WTC11 (cell line): ENCODE results near the gene OR2AG1. TPM values are rescaled to one million over a fixed set of nuclear protein-coding genes. Genes with fewer than 3 reads are reported as not detected.

Experiments used
- ATAC-seq: fragments of 200-7000 bp; cut with Tn5 transposase; 2 replicates; pipeline ENCODE4 v1.10.0; 2021; ENCODE audit warnings: mild to moderate bottlenecking, moderate library complexity
- CTCF ChIA-PET: fragments of 300-600 bp; sonication (Branson Sonifier 250); formaldehyde crosslinking; loops from one replicate; lab custom pipeline; 2021; ENCODE audit warnings: antibody characterized with exemption; lab: Charles Lee
- POLR2A ChIA-PET: fragments of 350-600 bp; sonication (Branson Sonifier 250); formaldehyde crosslinking; loops from one replicate; lab custom pipeline; 2021; ENCODE audit warnings: antibody characterized with exemption; lab: Charles Lee
- DNase-seq: peaks from one replicate; pipeline ENCODE4 v3.0.0; 2021; ENCODE audit warnings: low spot score
- H3K27ac Mint-ChIP-seq: 2 replicates; pipeline ENCODE4 v1.8.0; 2021; ENCODE audit warnings: mixed read lengths
- H3K27me3 Mint-ChIP-seq: 2 replicates; pipeline ENCODE4 v1.8.0; 2021; ENCODE audit warnings: low read depth, mild to moderate bottlenecking, moderate library complexity, mixed read lengths
- H3K36me3 Mint-ChIP-seq: 2 replicates; pipeline ENCODE4 v1.8.0; 2021; ENCODE audit warnings: mixed read lengths
- H3K4me1 Mint-ChIP-seq: 2 replicates; pipeline ENCODE4 v1.8.0; 2022; ENCODE audit warnings: mixed read lengths
- H3K4me3 Mint-ChIP-seq: 2 replicates; pipeline ENCODE4 v1.8.0; 2021; ENCODE audit warnings: mild to moderate bottlenecking, moderate library complexity, mixed read lengths
- H3K9me3 Mint-ChIP-seq: 2 replicates; pipeline ENCODE4 v1.8.0; 2021; ENCODE audit warnings: mixed read lengths
- ATF1 ChIP-seq: sonication (generic); formaldehyde crosslinking; IDR thresholded peaks from 2 replicates; pipeline ENCODE4 v1.8.1; 2023; ENCODE audit warnings: mild to moderate bottlenecking, moderate library complexity, missing genetic modification reagents
- CREM ChIP-seq: sonication (generic); formaldehyde crosslinking; IDR thresholded peaks from 2 replicates; pipeline ENCODE4 v1.8.1; 2022; ENCODE audit warnings: mild to moderate bottlenecking, missing genetic modification reagents, moderate library complexity
- FOXP1 ChIP-seq: sonication (generic); formaldehyde crosslinking; IDR thresholded peaks from 2 replicates; pipeline ENCODE4 v1.8.0; 2022; ENCODE audit warnings: missing genetic modification reagents, mild to moderate bottlenecking, moderate library complexity, borderline replicate concordance
- GABPB1 ChIP-seq: sonication (generic); formaldehyde crosslinking; IDR thresholded peaks from 2 replicates; pipeline ENCODE4 v1.8.1; 2023; ENCODE audit warnings: mild to moderate bottlenecking, missing genetic modification reagents
- GTF2I ChIP-seq: fragments of 250-450 bp; sonication (Bioruptor Pico); conservative IDR thresholded peaks from 2 replicates; pipeline ENCODE4 v1.4.0; 2021; ENCODE audit warnings: mild to moderate bottlenecking
- HMGA2 ChIP-seq: fragments of 250-450 bp; sonication (Bioruptor Pico); IDR thresholded peaks from 2 replicates; pipeline ENCODE4 v1.4.0; 2021; ENCODE audit warnings: mild to moderate bottlenecking, moderate library complexity
- JAZF1 ChIP-seq: fragments of 250-450 bp; sonication (Bioruptor Pico); IDR thresholded peaks from 2 replicates; pipeline ENCODE4 v1.9.0; 2021; ENCODE audit warnings: moderate library complexity, mild to moderate bottlenecking, inconsistent platforms
- MAX ChIP-seq: sonication (generic); formaldehyde crosslinking; IDR thresholded peaks from 2 replicates; pipeline ENCODE4 v1.8.0; 2022; ENCODE audit warnings: mild to moderate bottlenecking, missing genetic modification reagents
- NFE2L1 ChIP-seq: sonication (generic); formaldehyde crosslinking; IDR thresholded peaks from 2 replicates; pipeline ENCODE4 v1.8.1; 2023; ENCODE audit warnings: missing genetic modification reagents
- NR2C2 ChIP-seq: sonication (generic); formaldehyde crosslinking; IDR thresholded peaks from 2 replicates; pipeline ENCODE4 v1.8.0; 2022; ENCODE audit warnings: mild to moderate bottlenecking, missing genetic modification reagents
- ZNF138 ChIP-seq: sonication (generic); formaldehyde crosslinking; conservative IDR thresholded peaks from 2 replicates; pipeline ENCODE4 v1.8.1; 2022; ENCODE audit warnings: mild to moderate bottlenecking, moderate library complexity, missing genetic modification reagents
- ZNF219 ChIP-seq: sonication (generic); formaldehyde crosslinking; IDR thresholded peaks from 2 replicates; pipeline ENCODE4 v1.8.0; 2023; ENCODE audit warnings: missing genetic modification reagents, mild to moderate bottlenecking, borderline replicate concordance
- ZNF671 ChIP-seq: fragments of 250-450 bp; sonication (Bioruptor Pico); IDR thresholded peaks from 2 replicates; pipeline ENCODE4 v1.8.0; 2021; ENCODE audit warnings: mild to moderate bottlenecking
- ZSCAN18 ChIP-seq: fragments of 250-450 bp; sonication (Bioruptor Pico); IDR thresholded peaks from 2 replicates; pipeline ENCODE4 v2.1.2; 2022; ENCODE audit warnings: mild to moderate bottlenecking, moderate library complexity
- total RNA-seq: library from RNA; stranded (reverse); gene quantifications from 3 replicates; pipeline ENCODE4 v1.2.3, GENCODE V29; 2021
- TF ChIP-seq, protein P1 (sequence below): sonication (generic); formaldehyde crosslinking; IDR thresholded peaks from 2 replicates; pipeline ENCODE4 v1.8.0; 2023; ENCODE audit warnings: missing genetic modification reagents, mild to moderate bottlenecking, borderline replicate concordance
- TF ChIP-seq, protein P2 (sequence below): sonication (generic); formaldehyde crosslinking; IDR thresholded peaks from 2 replicates; pipeline ENCODE4 v1.8.0; 2023; ENCODE audit warnings: missing genetic modification reagents
- TF ChIP-seq, protein P3 (sequence below): sonication (generic); formaldehyde crosslinking; IDR thresholded peaks from 2 replicates; pipeline ENCODE4 v1.8.0; 2022; ENCODE audit warnings: mild to moderate bottlenecking, missing genetic modification reagents
- TF ChIP-seq, protein P4 (sequence below): sonication (generic); formaldehyde crosslinking; IDR thresholded peaks from 2 replicates; pipeline ENCODE4 v1.8.0; 2022; ENCODE audit warnings: missing genetic modification reagents
- TF ChIP-seq, protein P5 (sequence below): fragments of 250-450 bp; sonication (Bioruptor Pico); IDR thresholded peaks from 2 replicates; pipeline ENCODE4 v1.8.0; 2021; ENCODE audit warnings: mild to moderate bottlenecking
- TF ChIP-seq, protein P6 (sequence below): fragments of 250-450 bp; sonication (Bioruptor Pico); IDR thresholded peaks from 2 replicates; pipeline ENCODE4 v1.9.0; 2021; ENCODE audit warnings: mild to moderate bottlenecking

OR2AG1 gene
- total RNA-seq, 1 experiment from 2014 or later = not detected

DNA sequence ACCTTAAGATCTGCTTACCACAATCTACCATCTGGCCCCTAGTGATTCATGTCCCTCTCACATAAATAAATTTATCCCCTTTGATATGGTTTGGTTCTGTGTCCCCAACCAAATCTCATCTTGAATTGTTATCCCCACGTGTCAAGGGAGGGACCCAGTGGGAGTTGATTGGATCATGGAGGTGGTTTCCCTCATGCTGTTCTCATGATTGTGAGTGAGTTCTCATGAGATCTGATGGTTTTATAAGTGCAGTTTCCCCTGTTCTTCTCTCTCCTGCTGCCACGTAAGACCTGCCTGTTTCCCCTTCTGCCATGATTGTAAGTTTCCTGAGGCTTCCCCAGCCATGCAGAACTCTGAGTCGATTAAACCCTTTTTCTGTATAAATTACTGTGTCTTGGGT is 48.2 kb upstream of the OR2AG1 start (continued):
- TF ChIP-seq, protein P1, sequence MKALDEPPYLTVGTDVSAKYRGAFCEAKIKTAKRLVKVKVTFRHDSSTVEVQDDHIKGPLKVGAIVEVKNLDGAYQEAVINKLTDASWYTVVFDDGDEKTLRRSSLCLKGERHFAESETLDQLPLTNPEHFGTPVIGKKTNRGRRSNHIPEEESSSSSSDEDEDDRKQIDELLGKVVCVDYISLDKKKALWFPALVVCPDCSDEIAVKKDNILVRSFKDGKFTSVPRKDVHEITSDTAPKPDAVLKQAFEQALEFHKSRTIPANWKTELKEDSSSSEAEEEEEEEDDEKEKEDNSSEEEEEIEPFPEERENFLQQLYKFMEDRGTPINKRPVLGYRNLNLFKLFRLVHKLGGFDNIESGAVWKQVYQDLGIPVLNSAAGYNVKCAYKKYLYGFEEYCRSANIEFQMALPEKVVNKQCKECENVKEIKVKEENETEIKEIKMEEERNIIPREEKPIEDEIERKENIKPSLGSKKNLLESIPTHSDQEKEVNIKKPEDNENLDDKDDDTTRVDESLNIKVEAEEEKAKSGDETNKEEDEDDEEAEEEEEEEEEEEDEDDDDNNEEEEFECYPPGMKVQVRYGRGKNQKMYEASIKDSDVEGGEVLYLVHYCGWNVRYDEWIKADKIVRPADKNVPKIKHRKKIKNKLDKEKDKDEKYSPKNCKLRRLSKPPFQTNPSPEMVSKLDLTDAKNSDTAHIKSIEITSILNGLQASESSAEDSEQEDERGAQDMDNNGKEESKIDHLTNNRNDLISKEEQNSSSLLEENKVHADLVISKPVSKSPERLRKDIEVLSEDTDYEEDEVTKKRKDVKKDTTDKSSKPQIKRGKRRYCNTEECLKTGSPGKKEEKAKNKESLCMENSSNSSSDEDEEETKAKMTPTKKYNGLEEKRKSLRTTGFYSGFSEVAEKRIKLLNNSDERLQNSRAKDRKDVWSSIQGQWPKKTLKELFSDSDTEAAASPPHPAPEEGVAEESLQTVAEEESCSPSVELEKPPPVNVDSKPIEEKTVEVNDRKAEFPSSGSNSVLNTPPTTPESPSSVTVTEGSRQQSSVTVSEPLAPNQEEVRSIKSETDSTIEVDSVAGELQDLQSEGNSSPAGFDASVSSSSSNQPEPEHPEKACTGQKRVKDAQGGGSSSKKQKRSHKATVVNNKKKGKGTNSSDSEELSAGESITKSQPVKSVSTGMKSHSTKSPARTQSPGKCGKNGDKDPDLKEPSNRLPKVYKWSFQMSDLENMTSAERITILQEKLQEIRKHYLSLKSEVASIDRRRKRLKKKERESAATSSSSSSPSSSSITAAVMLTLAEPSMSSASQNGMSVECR (CRISPR knock-in tag) = no peak
- TF ChIP-seq GTF2I (CRISPR knock-in tag) = no peak
- TF ChIP-seq, protein P2, sequence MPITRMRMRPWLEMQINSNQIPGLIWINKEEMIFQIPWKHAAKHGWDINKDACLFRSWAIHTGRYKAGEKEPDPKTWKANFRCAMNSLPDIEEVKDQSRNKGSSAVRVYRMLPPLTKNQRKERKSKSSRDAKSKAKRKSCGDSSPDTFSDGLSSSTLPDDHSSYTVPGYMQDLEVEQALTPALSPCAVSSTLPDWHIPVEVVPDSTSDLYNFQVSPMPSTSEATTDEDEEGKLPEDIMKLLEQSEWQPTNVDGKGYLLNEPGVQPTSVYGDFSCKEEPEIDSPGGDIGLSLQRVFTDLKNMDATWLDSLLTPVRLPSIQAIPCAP (CRISPR knock-in tag) = no peak
- no peak for TF ChIP-seq ZNF219 (CRISPR knock-in tag)
- no peak for TF ChIP-seq CREM
- no peak for TF ChIP-seq NR2C2
- TF ChIP-seq ZSCAN18 = no peak
- TF ChIP-seq ZNF671 (CRISPR knock-in tag) = no peak
- TF ChIP-seq, all 79 proteins: peak for 0

DNA sequence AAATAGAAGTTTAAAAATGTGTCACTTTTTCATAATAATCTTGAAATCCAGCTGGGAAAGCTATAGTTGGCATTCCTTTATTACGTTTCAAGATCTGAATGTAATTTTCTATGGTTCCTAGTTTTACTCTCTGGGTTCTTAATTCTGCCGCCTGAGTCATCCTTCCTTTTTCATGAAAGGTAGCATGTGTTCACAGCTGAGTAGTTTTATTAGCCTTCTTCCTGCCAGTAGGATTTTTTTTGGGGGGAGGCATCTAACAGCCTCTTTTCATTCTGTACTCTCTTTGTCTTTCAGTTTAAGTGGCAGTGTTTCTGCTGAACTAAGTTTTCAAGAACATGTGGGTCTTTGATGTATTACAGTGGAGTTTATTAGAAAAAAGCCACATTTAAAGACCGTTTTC is 47.5 kb upstream of the OR2AG1 start:
- Mint-ChIP-seq H3K27me3 (peaks cover 12% of the 10 kb centered on the region), H3K36me3 (no peaks in the 10 kb centered on the region), H3K4me1 (no peaks in the 10 kb centered on the region), H3K9me3 (no peaks in the 10 kb centered on the region), H3K27ac (no peak overlapping the region), H3K4me3 (no peak overlapping the region)
- DNase-seq (no peak), ATAC-seq (no peak)
- ChIA-PET CTCF (interaction anchor here (1.5 to 1.8 kb wide), 2 partner anchors 22 to 77 kb away, joined by 4 read pairs; no protein-coding TSS in a partner anchor), POLR2A (no interaction called here)
- TF ChIP-seq GABPB1 (no peak), FOXP1 (CRISPR knock-in tag) (no peak), ZNF138 (CRISPR knock-in tag) (no peak), JAZF1 (CRISPR knock-in tag) (no peak), ZSCAN18 (no peak), ATF1 (CRISPR knock-in tag) (no peak), NFE2L1 (CRISPR knock-in tag) (no peak), ZNF219 (CRISPR knock-in tag) (no peak), HMGA2 (CRISPR knock-in tag) (no peak), MAX (CRISPR knock-in tag) (no peak)
- TF ChIP-seq, protein P3, sequence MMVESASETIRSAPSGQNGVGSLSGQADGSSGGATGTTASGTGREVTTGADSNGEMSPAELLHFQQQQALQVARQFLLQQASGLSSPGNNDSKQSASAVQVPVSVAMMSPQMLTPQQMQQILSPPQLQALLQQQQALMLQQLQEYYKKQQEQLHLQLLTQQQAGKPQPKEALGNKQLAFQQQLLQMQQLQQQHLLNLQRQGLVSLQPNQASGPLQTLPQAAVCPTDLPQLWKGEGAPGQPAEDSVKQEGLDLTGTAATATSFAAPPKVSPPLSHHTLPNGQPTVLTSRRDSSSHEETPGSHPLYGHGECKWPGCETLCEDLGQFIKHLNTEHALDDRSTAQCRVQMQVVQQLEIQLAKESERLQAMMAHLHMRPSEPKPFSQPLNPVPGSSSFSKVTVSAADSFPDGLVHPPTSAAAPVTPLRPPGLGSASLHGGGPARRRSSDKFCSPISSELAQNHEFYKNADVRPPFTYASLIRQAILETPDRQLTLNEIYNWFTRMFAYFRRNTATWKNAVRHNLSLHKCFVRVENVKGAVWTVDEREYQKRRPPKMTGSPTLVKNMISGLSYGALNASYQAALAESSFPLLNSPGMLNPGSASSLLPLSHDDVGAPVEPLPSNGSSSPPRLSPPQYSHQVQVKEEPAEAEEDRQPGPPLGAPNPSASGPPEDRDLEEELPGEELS (CRISPR knock-in tag) = no peak
- TF ChIP-seq, protein P4, sequence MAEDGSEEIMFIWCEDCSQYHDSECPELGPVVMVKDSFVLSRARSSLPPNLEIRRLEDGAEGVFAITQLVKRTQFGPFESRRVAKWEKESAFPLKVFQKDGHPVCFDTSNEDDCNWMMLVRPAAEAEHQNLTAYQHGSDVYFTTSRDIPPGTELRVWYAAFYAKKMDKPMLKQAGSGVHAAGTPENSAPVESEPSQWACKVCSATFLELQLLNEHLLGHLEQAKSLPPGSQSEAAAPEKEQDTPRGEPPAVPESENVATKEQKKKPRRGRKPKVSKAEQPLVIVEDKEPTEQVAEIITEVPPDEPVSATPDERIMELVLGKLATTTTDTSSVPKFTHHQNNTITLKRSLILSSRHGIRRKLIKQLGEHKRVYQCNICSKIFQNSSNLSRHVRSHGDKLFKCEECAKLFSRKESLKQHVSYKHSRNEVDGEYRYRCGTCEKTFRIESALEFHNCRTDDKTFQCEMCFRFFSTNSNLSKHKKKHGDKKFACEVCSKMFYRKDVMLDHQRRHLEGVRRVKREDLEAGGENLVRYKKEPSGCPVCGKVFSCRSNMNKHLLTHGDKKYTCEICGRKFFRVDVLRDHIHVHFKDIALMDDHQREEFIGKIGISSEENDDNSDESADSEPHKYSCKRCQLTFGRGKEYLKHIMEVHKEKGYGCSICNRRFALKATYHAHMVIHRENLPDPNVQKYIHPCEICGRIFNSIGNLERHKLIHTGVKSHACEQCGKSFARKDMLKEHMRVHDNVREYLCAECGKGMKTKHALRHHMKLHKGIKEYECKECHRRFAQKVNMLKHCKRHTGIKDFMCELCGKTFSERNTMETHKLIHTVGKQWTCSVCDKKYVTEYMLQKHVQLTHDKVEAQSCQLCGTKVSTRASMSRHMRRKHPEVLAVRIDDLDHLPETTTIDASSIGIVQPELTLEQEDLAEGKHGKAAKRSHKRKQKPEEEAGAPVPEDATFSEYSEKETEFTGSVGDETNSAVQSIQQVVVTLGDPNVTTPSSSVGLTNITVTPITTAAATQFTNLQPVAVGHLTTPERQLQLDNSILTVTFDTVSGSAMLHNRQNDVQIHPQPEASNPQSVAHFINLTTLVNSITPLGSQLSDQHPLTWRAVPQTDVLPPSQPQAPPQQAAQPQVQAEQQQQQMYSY = no peak
- TF ChIP-seq, protein P5, sequence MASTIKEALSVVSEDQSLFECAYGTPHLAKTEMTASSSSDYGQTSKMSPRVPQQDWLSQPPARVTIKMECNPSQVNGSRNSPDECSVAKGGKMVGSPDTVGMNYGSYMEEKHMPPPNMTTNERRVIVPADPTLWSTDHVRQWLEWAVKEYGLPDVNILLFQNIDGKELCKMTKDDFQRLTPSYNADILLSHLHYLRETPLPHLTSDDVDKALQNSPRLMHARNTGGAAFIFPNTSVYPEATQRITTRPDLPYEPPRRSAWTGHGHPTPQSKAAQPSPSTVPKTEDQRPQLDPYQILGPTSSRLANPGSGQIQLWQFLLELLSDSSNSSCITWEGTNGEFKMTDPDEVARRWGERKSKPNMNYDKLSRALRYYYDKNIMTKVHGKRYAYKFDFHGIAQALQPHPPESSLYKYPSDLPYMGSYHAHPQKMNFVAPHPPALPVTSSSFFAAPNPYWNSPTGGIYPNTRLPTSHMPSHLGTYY (CRISPR knock-in tag) = no peak
- TF ChIP-seq, protein P6, sequence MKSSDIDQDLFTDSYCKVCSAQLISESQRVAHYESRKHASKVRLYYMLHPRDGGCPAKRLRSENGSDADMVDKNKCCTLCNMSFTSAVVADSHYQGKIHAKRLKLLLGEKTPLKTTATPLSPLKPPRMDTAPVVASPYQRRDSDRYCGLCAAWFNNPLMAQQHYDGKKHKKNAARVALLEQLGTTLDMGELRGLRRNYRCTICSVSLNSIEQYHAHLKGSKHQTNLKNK (CRISPR knock-in tag) = no peak
- TF ChIP-seq, protein P2 (CRISPR knock-in tag) = no peak
